Erythroblast (primary cell): ENCODE results near the gene DUS1L.

Experiments
- GATA1 ChIP-seq: IDR thresholded peaks from 2 replicates; pipeline ENCODE4 v1.6.1; 2011; ENCODE audit warnings: low read depth, mild to moderate bottlenecking, control low read depth, low read length, moderate library complexity
- POLR2A ChIP-seq: IDR thresholded peaks from 2 replicates; pipeline ENCODE4 v1.6.1; 2011; ENCODE audit warnings: mild to moderate bottlenecking, low read length

- TF ChIP-seq POLR2A: no peak
- TF ChIP-seq GATA1: no peak
Observed at GRCh38 chr17:82082456-82082855, 16.9 kb upstream of the DUS1L start.
